ENCODE measurements around the gene PIK3CA.

DNA sequence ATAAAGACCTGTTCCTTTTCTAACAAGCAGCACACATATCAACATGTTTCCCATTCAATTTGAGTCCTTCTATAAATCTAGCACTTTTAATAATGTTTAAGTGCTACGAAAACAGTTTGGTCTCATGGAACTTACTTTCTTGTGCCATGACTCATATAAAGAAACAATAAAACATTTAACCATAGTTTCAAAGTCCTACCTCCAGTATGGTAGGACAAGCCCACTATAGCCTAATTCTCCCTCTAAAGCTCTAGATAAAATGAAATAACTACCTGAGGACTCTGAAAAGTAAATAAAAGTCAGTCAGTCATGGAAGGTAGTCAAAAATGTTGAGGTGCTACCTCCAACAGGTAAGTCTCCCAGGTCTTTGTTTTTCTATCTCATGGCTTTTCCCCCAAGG is 12.0 kb upstream of the PIK3CA start:
- no peak for TF ChIP-seq POLR2A (IDR thresholded peaks at IDR 0.05; ENCODE audit: low read depth, low read length)
- TF ChIP-seq TAF1 (IDR thresholded peaks at IDR 0.05; ENCODE audit: low read depth, low read length): no peak
- no peak for TF ChIP-seq POLR2AphosphoS5 (IDR thresholded peaks at IDR 0.05; ENCODE audit: low read depth, low read length)
- TF ChIP-seq SPI1 (IDR thresholded peaks at IDR 0.05; ENCODE audit: low read depth, low read length): no peak
- no peak for TF ChIP-seq POU2F2 (IDR thresholded peaks at IDR 0.05; ENCODE audit: low read depth, low read length)

Data from GM12891 (cell line).